GM21737 (cell line): Measurements from ENCODE around the gene DEFB124.
A peak's percentile ranks its signal among the peaks of the same experiment; 100 is the strongest.
"Not testable (repeated sequence)": the region's sequence is repeated elsewhere in the genome, so short reads cannot be mapped to it uniquely, and the experiment has no call there.

ENCODE experiments used
- ATAC-seq: cut with Tn5 transposase; IDR thresholded peaks from one replicate; pipeline ENCODE4 v1.9.1; 2021; ENCODE audit warnings: mild to moderate bottlenecking, moderate library complexity; ENCODE audit not compliant: unreplicated experiment

The DEFB124 gene

GRCh38 chr20:31474758-31475427 is at the start of gene DEFB124, which contains the start of gene REM1:
DEFB124 (minus strand) TSS chr20:31475127; CDS start chr20:31473013, 2,114 bp downstream.
REM1 (plus strand) TSS chr20:31475288; CDS start chr20:31476446, 1,158 bp downstream.
- ATAC-seq = no peak

- ATAC-seq = no peak
These were observed 48.7 kb upstream of the DEFB124 start for GRCh38 chr20:31523361-31524283.

GRCh38 chr20:31522731-31523130 is 47.8 kb upstream of the DEFB124 start:
- no peak for ATAC-seq

GRCh38 chr20:31521267-31521666 is 46.3 kb upstream of the DEFB124 start:
- ATAC-seq = not testable (repeated sequence)

GRCh38 chr20:31517373-31517772 is 42.4 kb upstream of the DEFB124 start:
- ATAC-seq = no peak

GRCh38 chr20:31516651-31517050 is 41.7 kb upstream of the DEFB124 start:
- ATAC-seq = no peak

GRCh38 chr20:31516166-31516565 is 41.2 kb upstream of the DEFB124 start:
- ATAC-seq = no peak

- no peak for ATAC-seq
These were observed 40.8 kb upstream of the DEFB124 start for GRCh38 chr20:31515775-31516107.

- no peak for ATAC-seq
These were observed 40.3 kb upstream of the DEFB124 start for GRCh38 chr20:31515072-31515774.

GRCh38 chr20:31514154-31515071 is 39.5 kb upstream of the DEFB124 start, which contains the start of gene HM13:
HM13 (plus strand) TSS chr20:31514442; CDS start chr20:31514552, 110 bp downstream.
- ATAC-seq = peak; percentile 83

GRCh38 chr20:31508517-31509244 is 33.8 kb upstream of the DEFB124 start:
- no peak for ATAC-seq

- ATAC-seq = no peak
These were observed 31.0 kb upstream of the DEFB124 start for GRCh38 chr20:31505903-31506302.

GRCh38 chr20:31502884-31503673 is 28.2 kb upstream of the DEFB124 start:
- ATAC-seq = peak; percentile 90

- no peak for ATAC-seq
These were observed 25.6 kb upstream of the DEFB124 start for GRCh38 chr20:31500527-31500926.

- ATAC-seq = no peak
These were observed 23.1 kb upstream of the DEFB124 start for GRCh38 chr20:31497838-31498540.

GRCh38 chr20:31496761-31497295 is 21.9 kb upstream of the DEFB124 start:
- ATAC-seq = no peak

- no peak for ATAC-seq
These were observed 19.2 kb upstream of the DEFB124 start for GRCh38 chr20:31494131-31494530.

GRCh38 chr20:31490752-31491151 is 15.8 kb upstream of the DEFB124 start:
- ATAC-seq = no peak
